Measurements from ENCODE around the gene KIF25.

DNA sequence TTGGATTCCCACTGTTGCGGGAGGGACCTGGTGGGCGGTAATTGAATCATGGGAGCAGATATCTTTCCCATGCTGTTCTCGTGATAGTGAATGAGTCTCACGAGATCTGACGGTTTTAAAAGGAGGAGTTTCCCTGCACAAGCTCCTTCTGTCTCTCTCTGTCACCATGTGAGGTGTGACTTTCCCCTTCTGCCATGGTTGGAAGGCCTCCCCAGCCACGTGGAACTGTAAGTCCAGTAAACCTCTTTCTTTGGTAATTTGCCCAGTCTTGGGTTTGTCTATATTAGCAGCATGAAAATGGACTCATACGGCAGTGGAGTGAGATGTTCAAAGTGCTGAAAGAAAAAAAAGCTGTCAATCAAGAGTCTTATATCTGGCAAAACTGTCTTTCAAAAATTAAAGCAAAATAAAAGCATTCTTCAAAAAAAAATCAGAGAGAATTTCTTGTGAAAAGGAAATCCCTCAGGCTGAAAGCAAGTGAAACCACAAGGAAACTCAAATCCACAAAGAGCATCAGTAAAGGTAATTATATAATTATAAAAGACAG, 15.5 kb upstream of the KIF25 start:
- TF ChIP-seq, protein P1, sequence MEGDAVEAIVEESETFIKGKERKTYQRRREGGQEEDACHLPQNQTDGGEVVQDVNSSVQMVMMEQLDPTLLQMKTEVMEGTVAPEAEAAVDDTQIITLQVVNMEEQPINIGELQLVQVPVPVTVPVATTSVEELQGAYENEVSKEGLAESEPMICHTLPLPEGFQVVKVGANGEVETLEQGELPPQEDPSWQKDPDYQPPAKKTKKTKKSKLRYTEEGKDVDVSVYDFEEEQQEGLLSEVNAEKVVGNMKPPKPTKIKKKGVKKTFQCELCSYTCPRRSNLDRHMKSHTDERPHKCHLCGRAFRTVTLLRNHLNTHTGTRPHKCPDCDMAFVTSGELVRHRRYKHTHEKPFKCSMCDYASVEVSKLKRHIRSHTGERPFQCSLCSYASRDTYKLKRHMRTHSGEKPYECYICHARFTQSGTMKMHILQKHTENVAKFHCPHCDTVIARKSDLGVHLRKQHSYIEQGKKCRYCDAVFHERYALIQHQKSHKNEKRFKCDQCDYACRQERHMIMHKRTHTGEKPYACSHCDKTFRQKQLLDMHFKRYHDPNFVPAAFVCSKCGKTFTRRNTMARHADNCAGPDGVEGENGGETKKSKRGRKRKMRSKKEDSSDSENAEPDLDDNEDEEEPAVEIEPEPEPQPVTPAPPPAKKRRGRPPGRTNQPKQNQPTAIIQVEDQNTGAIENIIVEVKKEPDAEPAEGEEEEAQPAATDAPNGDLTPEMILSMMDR (IDR thresholded peaks at IDR 0.05; ENCODE audit: poor library complexity, severe bottlenecking) = no peak
- no peak for TF ChIP-seq EP300 (conservative IDR thresholded peaks at IDR 0.05; ENCODE audit: poor library complexity, severe bottlenecking)
- TF ChIP-seq EZH2 (IDR thresholded peaks at IDR 0.05; ENCODE audit: borderline replicate concordance, insufficient read depth, low read length, poor library complexity, severe bottlenecking) = no peak
- TF ChIP-seq, protein P2, sequence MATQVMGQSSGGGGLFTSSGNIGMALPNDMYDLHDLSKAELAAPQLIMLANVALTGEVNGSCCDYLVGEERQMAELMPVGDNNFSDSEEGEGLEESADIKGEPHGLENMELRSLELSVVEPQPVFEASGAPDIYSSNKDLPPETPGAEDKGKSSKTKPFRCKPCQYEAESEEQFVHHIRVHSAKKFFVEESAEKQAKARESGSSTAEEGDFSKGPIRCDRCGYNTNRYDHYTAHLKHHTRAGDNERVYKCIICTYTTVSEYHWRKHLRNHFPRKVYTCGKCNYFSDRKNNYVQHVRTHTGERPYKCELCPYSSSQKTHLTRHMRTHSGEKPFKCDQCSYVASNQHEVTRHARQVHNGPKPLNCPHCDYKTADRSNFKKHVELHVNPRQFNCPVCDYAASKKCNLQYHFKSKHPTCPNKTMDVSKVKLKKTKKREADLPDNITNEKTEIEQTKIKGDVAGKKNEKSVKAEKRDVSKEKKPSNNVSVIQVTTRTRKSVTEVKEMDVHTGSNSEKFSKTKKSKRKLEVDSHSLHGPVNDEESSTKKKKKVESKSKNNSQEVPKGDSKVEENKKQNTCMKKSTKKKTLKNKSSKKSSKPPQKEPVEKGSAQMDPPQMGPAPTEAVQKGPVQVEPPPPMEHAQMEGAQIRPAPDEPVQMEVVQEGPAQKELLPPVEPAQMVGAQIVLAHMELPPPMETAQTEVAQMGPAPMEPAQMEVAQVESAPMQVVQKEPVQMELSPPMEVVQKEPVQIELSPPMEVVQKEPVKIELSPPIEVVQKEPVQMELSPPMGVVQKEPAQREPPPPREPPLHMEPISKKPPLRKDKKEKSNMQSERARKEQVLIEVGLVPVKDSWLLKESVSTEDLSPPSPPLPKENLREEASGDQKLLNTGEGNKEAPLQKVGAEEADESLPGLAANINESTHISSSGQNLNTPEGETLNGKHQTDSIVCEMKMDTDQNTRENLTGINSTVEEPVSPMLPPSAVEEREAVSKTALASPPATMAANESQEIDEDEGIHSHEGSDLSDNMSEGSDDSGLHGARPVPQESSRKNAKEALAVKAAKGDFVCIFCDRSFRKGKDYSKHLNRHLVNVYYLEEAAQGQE (IDR thresholded peaks at IDR 0.05; ENCODE audit: borderline replicate concordance) = no peak
- no peak for TF ChIP-seq SMC3 (conservative IDR thresholded peaks at IDR 0.05; ENCODE audit: poor library complexity)
- no peak for TF ChIP-seq MXI1 (conservative IDR thresholded peaks at IDR 0.05; ENCODE audit: poor library complexity, severe bottlenecking)
- no peak for TF ChIP-seq TAF1 (IDR thresholded peaks at IDR 0.05; ENCODE audit: low read depth)
